ENCODE data around the gene ADTRP.

The ADTRP gene

DNA sequence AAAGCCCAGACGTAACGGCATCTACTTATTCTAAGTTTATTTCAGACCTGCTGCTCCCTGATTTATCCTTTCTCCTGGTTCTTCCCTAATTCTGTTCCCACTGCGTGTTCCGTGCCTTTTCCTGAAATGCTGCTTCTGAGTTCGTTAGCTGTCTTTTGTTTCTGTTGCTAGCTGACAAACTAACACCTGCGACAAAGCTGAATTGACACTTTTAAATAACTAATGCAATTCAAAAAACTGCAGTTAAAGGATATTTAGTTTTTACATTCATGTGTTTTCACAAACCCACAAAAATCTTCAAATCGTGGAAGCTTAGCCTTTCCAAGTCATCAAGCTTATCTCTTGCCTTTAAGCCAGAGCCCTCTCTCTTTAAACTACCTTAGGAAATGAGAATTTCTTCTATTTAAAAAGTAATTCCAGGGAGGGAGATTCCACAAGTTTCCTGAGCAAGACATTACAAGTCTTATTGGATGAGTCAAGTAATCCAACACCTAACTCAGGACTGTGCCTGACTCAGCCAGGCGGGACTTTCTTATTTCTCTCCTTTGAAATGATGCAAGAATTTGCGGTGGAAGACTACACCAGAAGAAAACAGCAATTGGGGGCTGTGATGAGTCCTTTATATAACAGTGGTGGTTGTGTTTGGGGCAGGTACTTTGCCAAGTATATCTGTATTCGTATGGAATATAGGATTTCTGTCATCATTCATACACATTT, 6.3 kb downstream of the ADTRP start:
- DNase-seq (ENCODE audit: low read depth), result no peak

DNA sequence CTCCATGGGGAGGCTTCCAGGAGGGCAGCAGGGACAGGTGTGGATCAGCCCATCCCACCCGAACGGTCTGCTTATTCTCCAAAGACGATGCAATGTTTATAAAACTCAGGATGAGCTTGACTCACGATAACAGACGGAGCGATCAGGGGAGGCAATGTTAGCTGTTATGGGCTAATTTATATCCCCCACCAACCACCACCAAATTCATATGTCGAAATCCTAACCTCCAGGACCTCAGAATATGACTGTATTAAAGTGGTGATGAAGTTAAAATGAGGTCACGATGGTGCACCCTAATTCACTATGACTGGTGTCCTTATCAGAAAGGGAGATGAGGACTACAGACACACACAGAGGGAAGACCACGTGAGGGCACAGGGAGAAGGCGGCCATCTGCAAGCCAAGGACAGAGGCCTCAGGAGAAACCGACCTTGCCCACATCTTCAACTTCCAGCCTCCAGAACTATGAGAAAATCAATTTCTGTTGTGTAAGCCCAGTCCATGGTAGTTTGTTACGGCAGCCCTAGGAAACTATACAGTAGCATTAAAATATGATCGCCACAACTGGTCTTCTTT, 7.0 kb downstream of the ADTRP start:
- no peak for DNase-seq (ENCODE audit: low read depth)

DNA sequence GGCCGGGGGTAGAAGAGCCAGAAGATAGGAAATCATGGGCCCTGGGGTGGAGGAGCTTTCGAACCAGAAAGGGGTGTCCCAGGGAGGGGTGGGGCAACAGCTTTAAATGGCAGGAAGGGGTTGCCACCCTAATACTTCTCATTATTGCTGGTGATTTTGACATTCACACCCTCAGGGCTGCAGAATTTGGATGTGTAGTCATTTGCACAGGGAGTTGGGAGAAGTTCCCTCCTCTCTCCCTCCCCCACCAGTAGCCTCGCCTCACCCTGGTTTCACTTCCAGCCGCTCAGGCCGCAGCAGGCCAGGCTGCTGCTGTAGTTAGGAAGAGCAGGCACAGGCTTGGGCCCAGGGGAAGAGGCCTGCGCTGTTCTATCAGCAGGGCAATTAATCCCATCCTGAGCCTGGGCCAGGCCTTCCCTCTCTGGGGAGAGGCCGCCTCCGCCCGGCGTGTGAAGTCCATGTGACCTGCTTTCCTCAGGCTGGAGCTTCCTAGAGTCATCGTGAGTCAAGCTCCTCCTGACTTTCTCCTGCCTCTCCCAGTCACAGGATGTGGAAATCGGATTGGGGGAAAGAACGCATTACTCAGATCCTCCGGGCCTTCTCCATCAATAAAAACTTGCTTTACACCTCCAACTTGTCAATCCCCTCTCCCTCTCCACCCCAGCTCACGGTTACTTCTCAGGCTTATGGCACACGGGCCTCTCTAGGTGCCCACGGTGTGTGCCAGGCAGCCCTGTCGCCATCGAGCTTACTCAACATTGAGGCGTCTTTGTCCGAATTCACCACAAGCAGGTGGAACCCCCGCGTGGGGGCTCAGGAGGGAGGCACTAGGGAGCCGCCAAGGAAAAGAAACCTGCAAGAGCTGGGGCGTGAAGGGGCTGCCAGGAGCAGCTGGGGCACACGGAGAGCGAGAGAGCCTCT, 7.8 kb downstream of the ADTRP start:
- no peak for DNase-seq (ENCODE audit: low read depth)

DNA sequence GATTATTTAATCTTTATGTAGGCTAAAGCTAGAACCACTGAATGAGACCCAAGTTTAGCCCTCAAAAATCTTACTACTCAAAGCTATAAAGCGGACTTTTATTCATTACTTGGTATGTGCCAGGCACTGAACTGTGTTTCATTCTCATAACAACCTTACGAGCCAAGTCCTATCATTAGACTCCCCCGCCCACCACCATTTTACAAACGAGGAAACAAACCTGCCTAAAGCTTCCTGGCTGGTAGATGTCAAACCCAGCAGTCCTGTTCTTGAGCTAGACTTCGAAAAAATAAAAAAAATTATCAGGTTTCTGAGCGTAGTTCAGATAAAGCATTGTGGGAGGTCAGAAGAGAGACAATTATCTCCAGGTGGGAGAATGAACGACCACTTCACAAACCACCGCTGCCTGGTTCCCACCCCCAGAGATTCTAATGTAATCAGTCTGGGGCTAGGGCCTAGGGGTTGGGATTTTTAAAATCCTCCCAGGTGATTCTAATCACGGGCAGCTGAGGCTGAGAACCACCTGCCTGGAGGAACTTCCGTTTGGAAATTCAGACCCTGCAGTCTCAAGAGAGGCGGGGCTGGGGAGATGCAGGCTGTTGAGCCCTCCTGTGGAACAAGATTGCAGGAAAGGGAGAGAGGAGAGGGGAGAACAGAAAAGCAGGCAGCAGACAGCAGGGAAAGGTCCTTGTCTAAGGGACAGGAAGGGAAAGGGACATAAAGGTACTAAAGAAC, 8.6 kb downstream of the ADTRP start:
- no peak for DNase-seq (ENCODE audit: low read depth)

DNA sequence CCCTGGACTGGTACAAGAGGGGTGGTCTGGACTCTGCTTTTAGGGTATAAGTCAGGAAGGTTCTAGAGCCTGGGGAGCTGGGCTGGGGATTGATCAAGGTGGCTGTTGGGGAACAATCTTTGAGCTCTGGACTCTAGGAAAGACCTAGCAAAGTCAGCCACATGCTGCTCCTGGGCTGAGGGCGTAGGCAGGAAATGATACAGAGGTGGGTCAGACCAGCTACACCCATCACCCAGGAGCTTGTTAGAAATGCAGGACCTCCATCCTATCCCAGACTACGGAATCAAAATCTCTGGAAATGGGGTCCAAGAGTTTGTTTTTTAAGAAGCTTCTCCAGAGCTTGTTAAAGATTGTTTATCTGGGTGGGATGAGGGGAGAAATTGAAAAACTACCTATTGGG, 9.4 kb downstream of the ADTRP start:
- DNase-seq (ENCODE audit: low read depth), result no peak

DNA sequence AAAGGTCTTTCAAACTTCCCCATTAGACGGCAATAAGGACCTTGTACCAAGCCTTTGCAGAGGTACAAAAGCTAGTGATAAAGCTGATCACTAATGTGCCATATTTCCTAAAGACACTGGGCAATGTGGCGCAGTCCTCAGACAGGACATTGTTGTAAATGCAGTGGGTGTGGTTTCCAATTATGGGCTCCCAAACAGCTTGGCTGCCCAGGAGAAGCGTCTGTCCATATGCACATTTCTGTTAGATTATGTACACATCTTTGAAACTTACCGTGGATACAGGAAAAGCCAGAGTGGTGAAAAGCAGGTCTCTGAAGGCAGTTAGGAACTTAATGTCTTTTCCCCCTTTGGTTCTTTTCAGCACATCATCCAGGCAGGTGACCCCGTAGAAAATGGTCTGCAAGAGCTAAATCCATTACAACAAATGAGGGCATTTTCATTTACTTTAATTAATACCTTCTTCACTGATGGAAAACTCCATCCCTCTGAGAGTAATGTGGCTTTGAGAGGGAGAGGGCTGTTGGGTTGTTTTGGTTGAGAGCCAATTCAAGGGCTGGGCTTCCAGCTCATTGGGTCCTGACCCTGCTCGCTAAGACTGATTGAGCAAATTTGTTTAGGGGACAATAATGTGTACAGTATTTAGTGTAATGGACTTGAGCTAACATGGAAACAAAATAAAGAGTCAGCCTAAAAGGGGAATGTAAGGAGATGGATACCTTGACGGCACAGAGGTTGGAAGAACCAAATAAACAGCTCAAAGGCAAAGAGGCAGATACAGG, 10.4 kb downstream of the ADTRP start:
- no peak for DNase-seq (ENCODE audit: low read depth)

DNA sequence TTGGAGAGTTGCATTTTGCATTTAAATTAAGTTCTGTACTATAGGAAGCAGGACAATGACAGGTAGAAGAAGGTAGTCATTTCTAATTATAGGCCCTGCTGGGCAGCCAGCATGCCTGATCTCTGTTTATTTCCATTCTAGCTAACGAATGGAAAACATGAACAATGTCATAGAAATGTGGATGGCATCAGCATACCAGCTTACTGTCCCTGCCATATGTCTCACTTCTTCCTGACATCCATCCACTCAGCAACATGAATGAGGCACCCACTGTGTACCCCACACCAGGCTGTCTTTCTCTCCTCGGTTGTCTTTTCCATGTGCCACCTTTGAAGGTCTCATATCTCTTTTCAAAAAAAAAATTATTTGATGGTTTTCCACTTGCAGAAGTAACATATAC, 11.1 kb downstream of the ADTRP start:
- no peak for DNase-seq (ENCODE audit: low read depth)

DNA sequence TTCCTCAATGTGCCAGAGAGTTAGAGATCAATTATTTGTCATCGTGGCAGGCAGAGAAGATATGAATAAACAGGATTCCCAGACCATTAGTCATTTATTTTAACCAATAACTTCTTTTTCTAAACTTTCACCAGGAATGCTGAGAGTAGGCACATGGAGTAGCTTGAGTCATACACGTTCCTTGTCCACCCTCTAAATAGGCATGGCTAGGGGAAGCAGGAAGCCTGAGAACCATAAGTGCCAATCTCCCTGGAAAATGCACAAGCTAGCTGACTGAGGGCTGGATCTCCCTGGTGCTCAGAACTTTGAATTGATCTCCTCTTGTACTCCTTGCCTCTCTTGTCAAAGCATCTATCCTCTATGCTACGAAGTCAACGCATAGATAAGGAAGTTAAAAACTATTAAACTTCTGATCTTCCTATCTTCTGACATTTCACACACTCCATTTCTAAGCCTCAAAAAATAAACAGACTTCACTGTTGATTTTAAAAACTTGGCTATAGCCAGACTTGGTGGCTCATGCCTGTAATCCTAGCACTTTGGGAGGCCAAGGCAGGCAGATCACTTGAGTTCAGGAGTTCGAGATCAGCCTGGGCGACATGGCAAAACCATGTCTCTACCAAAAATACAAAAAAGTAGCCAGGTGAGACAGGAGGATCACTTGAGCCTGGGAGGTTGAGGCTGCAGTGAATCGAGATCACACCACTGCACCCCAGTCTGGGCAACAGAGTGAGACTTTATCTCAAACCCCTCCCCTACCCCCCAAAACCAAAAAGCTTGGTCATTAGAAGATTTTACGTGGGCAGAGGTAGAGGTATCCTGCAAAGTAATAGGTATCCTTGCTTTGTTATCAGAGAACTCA, 11.8 kb downstream of the ADTRP start:
- DNase-seq (ENCODE audit: low read depth), result no peak

DNA sequence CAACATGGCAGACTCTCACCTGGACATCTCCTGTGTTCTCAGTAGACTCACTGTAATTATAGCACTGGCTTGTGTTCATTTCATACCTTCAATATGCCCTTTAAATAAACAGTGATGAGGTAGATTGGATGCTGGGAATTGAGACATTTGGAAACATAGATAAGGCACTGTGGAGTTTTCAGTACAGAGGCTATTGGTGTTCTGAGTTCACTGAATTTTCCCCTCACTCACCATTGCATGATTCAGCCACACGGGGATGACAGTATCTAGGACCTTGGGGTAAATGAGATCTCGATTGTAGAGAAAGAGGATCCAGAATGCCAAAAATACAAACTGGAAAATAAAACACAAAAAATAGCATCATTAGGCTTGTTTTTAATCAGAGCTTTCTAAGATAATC, 12.6 kb downstream of the ADTRP start:
- DNase-seq (ENCODE audit: low read depth), result no peak

DNA sequence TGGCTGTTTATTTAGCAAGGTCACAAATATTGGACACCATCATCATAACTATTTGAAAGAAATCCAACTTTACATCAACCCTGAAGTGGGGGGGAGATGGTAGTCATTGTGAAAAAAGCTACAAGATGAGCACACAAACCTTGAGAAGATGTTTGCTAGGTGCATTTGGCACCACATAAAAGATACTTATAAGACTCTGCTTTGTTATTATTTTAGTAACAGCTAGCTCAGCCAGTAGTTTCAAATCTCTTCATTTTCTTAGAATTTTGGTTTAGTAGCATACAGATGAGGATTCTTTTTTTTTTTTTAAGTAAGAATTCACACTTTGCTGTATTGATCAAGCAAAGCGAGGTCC, 14.4 kb downstream of the ADTRP start:
- DNase-seq (ENCODE audit: low read depth), result no peak

DNA sequence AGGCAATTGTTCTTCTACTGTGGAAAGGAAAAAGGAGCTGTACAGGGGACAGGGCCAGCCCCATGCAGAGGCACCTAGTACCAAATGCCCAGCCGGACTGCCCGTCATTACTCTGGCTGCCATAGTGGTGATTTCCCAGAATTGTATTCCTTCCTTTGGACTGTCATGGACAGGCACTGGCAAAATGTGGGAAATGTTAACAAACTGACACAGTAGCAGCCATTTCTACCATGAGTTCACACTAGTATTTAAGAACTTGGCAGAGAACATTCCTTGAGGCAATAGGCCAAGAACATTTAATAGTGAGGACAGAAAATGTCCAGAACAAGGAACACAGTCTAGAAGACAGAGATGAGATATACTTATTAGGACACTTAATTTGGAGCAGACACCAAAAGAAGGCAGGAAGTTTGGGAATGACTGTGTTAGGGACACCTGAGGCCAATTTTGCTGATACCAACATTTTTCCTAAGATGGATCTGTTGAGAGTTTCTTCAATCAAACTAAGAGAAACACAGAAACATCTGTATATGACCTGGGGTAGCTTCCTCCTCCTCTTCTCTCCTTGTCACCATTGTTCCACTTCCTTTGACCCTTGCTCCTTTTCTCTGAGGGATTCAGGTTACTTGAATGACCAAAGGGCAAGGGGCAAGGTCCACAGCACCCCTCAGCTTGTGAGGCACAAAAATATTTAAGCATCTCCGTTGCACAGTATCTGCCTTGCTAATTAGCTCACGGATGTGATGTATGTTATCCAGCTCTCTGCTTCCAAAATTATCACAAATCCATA, 14.9 kb downstream of the ADTRP start:
- DNase-seq (ENCODE audit: low read depth), result no peak

DNA sequence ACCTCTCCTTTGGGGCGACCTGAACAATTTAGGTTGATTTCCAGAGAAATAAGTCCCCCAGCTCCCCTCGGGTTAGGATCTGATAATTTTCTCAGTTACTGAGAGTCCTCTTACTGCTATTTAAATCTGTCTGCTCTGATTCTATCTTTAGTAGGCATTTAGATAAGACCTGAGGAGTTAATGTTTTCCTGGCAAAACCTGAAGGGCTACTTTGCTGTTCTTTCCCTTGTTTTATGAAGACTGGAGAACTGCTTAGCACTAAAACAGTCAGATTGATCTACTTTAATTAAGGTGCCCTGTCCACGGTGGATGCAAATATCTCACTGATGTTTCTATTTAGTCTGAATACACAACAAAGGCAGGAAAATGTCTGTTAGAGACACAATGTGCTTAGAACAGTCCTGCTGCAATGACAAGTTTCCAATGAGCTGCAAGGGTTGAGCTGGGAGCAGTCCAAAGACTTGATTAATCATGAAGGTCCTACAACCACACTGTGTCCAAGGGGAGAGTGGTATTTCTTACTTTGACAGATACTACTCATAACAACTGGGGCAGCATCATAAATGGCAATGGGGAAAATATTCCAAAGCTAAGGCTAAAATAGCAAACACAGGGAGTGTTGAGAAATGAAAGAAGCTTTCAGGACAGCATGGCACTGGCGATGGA, 15.7 kb downstream of the ADTRP start:
- DNase-seq (ENCODE audit: low read depth), result no peak

DNA sequence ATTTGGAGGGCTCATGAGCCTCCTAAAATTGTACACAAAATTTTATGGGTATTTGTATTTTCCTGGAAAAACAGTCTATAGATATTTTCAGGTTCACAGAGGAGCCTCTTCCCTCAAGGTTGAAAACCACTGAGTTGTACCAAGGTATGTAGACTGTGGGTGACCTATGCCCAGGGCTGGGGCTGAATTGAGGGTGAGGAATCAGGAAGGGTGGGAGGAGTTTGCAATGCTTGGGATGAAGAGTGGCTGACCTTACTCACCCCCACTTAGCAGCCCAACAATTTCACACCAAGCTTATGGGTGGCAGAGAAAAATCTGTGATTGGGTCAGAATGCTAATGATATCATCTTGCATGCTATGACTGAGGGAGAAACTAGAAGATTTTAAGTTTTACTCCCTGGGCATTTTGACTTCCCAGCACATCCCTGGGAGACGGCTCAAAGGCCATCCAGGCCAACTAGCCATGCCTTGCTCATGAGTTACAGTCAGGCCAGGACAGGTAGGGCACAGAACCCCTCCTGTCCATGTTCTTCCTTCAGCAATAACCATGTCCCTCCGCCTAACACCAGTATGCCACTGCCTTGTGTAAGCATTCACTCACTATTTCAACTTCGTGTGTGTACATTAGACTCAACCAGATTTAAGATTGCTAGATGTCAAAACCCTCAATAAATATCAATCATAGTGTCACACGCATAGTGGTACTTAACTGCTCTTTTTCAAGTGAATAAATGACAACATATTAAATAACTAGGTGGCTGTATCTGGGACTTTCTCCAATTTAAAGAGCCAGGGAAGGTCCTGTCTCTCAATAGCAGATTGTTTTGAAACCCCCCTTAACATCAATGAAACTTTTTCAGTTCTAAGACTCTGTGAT, 16.6 kb downstream of the ADTRP start:
- DNase-seq (ENCODE audit: low read depth), result no peak

DNA sequence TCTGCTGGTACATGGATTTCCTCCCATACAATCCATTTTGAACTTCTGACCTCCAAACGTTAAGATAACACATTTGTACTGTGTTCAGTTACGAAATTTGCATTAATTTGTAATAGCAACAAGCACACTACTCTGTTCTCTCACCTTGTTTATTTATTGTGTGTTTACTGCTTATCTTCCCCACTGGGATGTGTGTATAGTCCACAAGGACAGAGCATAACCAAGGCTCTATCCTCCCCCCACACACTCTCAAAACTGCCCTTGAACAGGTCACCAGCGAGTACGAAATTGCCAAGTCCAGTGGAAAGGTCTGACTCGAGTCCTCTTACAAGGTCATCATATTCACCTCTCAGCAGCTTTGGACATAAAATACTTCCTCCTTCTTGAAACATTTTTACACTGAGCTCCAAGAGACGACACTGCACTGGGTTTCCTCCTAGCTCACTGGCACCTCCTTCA, 18.6 kb downstream of the ADTRP start:
- no peak for DNase-seq (ENCODE audit: low read depth)

DNA sequence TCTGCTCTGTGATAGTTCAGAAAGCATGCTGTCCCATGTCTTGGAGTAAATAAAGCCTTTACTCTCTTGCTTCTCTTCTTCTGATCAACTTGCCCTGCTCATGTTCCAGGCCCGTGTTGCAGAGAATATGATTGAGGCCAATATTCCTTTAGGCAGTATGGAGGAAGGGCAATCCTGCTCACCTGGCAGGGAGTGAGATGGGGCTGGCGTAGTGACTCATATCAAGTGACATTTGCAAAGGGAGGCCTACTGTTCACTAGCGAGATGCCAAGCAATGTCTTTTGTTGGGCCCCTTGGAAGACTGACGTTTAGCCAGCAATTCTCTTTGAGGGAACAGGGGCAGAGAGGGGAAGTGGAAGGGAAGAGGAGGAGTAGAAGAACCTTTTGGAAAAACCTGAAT, 19.7 kb downstream of the ADTRP start:
- no peak for DNase-seq (ENCODE audit: low read depth)

DNA sequence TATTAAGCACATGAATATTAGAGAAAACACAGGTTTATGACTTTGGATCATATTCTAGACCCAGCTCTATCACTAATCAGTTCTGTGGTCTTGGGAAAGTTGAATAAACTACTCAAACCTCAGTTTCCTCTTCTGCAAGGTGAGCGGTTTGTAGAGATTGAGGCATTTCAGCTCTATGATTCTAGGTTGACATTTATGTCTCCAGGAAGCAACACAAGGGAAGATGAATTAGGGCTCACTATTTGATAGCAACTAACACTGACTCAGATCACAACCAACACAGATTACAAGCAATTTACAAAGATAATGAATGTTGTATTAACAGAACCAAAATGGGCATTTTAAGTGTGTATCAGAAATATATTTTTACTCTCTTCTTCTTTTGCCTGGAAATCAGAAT, 21.9 kb downstream of the ADTRP start:
- no peak for DNase-seq (ENCODE audit: low read depth)

DNA sequence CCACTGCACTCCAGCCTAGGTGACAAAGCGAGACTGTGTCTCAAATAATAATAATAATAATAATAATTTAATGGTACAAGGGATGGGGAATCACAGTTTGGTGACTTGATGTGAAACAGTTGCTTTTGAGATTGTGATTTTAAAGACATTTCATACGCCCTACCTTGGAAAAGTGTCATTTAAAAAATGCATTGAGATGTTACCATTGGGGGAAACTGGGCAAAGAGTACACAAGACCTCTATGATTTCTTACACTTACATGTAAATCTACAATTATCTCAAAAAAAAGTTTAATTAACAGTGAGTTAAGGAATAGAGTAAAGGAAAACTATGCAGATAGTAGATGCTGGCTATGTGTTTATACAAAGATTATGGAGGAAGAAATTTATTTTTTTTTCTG, 22.3 kb downstream of the ADTRP start:
- DNase-seq (ENCODE audit: low read depth), result no peak

DNA sequence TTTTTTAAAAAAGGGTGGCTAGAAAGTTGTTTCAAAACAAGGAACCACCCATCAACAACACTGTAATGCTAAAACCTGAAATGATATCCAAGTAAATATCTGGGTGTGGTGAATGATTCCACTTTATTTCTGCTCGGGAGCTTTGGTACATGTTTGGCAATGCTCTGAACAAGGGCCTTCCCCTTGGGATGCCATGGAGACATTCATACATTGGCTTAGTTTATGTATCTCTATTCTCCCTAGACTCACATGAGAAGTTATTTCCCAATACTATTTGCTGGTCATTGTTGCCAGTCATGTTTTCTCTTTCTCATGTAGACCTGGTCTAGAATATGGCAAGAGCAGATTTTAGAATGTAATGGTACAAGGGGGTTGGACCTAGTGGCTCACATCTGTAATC, 22.9 kb downstream of the ADTRP start:
- no peak for DNase-seq (ENCODE audit: low read depth)
